ENCODE results near the gene MMAB.
"Not testable (repeated sequence)": the region's sequence is repeated elsewhere in the genome, so short reads cannot be mapped to it uniquely, and the experiment has no call there.

The MMAB gene

GRCh38 chr12:109604132-109604585, 30.9 kb upstream of the MMAB start:
- no peaks in the 10 kb centered on the region for H3K36me3 ChIP-seq (replicated peaks in 1 of 2; ENCODE audit: control insufficient read depth in 2 of 2, insufficient read depth in 2 of 2, low read length in 2 of 2)
- no peak overlapping the region for H3K14ac ChIP-seq (ENCODE audit: low read length)
- H3K23ac ChIP-seq (ENCODE audit: low read depth, low read length, poor library complexity), result no peak overlapping the region
- no peak overlapping the region for H3K4me3 ChIP-seq (ENCODE audit: low read length in 2 of 2)
- no peak overlapping the region for H4K91ac ChIP-seq (ENCODE audit: low read depth, low read length, poor library complexity)
- peak overlapping the region; percentile 70 for H2BK15ac ChIP-seq (ENCODE audit: low read length)
- H3K18ac ChIP-seq (ENCODE audit: low read length), result peak overlapping the region; percentile 89
- no peak overlapping the region for H2AFZ ChIP-seq (ENCODE audit: low read length)
- no peak overlapping the region for H2BK120ac ChIP-seq (ENCODE audit: low read depth, low read length)
- peaks cover 2% of the 10 kb centered on the region for H3K79me1 ChIP-seq (ENCODE audit: low read depth, low read length)
- H4K8ac ChIP-seq (ENCODE audit: low read depth, low read length), result no peak overlapping the region
- H2BK5ac ChIP-seq (ENCODE audit: low read length), result peak overlapping the region; percentile 85
- no peak overlapping the region for H3K4ac ChIP-seq (ENCODE audit: low read length)
- no peak overlapping the region for H3K27ac ChIP-seq (replicated peaks; ENCODE audit: low read length)
- peaks cover 0 to 22% (median 0%) of the 10 kb centered on the region in 3 experiments for H3K27me3 ChIP-seq (ENCODE audit: control insufficient read depth in 3 of 3, insufficient read depth in 3 of 3, low read depth in 1 of 3, low read length in 3 of 3)
- no peaks in the 10 kb centered on the region for H3K9me3 ChIP-seq (replicated peaks in 1 of 2; ENCODE audit: control insufficient read depth in 2 of 2, insufficient read depth in 1 of 2, low read depth in 1 of 2, low read length in 2 of 2)
- peak overlapping the region; percentile 91 for H2BK12ac ChIP-seq (ENCODE audit: low read length)
- no CpG with 5 or more reads among the region's 3 CpGs for WGBS, 2 donors (ENCODE audit: extremely low coverage in 2 of 2, insufficient read length in 2 of 2, insufficient replicate concordance in 1 of 2)
- H2AK5ac ChIP-seq (ENCODE audit: low read depth, low read length), result peak overlapping the region; percentile 88
- peaks cover 8 to 31% of the 10 kb centered on the region in 2 donors for H3K4me1 ChIP-seq (ENCODE audit: control insufficient read depth in 2 of 2, insufficient read depth in 1 of 2, low read depth in 1 of 2, low read length in 2 of 2)
- peak overlapping the region; percentile 66 for H3K9ac ChIP-seq (ENCODE audit: low read depth, low read length, poor library complexity)
- DNase-seq (ENCODE audit: low spot score), result no peak
- H3K4me2 ChIP-seq (ENCODE audit: insufficient read depth, low read length, poor library complexity, severe bottlenecking), result no peak overlapping the region

DNA sequence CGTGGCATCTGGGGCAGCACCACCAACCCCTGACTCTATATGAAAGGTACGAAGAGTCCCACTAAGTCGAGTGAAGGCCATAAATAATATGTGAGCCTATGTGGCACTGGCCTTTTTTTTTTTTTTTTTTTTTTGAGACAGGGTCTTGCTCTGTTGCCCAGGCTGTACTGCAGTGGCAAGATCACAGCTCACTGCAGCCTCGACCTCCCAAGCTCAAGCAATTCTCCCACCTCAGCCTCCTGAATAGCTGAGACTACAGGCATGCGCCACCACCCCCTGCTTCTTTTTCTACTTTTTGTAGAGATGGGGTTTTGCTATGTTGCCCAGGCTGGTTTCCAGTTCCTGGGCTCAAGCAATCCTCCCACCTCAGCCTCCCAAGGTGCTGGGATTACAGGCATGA, 28.8 kb upstream of the MMAB start:
- not testable (repeated sequence) for H3K23ac ChIP-seq (ENCODE audit: low read depth, low read length, poor library complexity); H2BK5ac ChIP-seq (ENCODE audit: low read length); H3K9ac ChIP-seq (ENCODE audit: low read depth, low read length, poor library complexity); H3K14ac ChIP-seq (ENCODE audit: low read length); H3K79me1 ChIP-seq (ENCODE audit: low read depth, low read length); H2AFZ ChIP-seq (ENCODE audit: low read length); H4K8ac ChIP-seq (ENCODE audit: low read depth, low read length); H4K91ac ChIP-seq (ENCODE audit: low read depth, low read length, poor library complexity); H2BK12ac ChIP-seq (ENCODE audit: low read length); H3K27ac ChIP-seq (replicated peaks; ENCODE audit: low read length); H3K9me3 ChIP-seq (replicated peaks in 1 of 2; ENCODE audit: control insufficient read depth in 2 of 2, insufficient read depth in 1 of 2, low read depth in 1 of 2, low read length in 2 of 2); DNase-seq (ENCODE audit: low spot score); H3K4me2 ChIP-seq (ENCODE audit: insufficient read depth, low read length, poor library complexity, severe bottlenecking); H3K4ac ChIP-seq (ENCODE audit: low read length); H2BK120ac ChIP-seq (ENCODE audit: low read depth, low read length); H3K4me3 ChIP-seq (ENCODE audit: low read length in 2 of 2); H3K36me3 ChIP-seq (replicated peaks in 1 of 2; ENCODE audit: control insufficient read depth in 2 of 2, insufficient read depth in 2 of 2, low read length in 2 of 2)
- WGBS, 2 donors (ENCODE audit: extremely low coverage in 2 of 2, insufficient read length in 2 of 2, insufficient replicate concordance in 1 of 2), result no CpG with 5 or more reads among the region's 5 CpGs
- H3K4me1 ChIP-seq (ENCODE audit: control insufficient read depth in 2 of 2, insufficient read depth in 1 of 2, low read depth in 1 of 2, low read length in 2 of 2), result peaks cover 11 to 31% of the 10 kb centered on the region in 2 donors
- peak overlapping the region; percentile 88 for H2AK5ac ChIP-seq (ENCODE audit: low read depth, low read length)
- H2BK15ac ChIP-seq (ENCODE audit: low read length), result peak overlapping the region; percentile 69
- peaks cover 0 to 12% (median 0%) of the 10 kb centered on the region in 3 experiments for H3K27me3 ChIP-seq (ENCODE audit: control insufficient read depth in 3 of 3, insufficient read depth in 3 of 3, low read depth in 1 of 3, low read length in 3 of 3)
- peak overlapping the region; percentile 65 for H3K18ac ChIP-seq (ENCODE audit: low read length)

GRCh38 chr12:109601557-109601956, 28.3 kb upstream of the MMAB start:
- peak overlapping the region; percentile 29 for H2BK15ac ChIP-seq (ENCODE audit: low read length)
- no peak overlapping the region for H3K4me2 ChIP-seq (ENCODE audit: insufficient read depth, low read length, poor library complexity, severe bottlenecking)
- H3K36me3 ChIP-seq (replicated peaks in 1 of 2; ENCODE audit: control insufficient read depth in 2 of 2, insufficient read depth in 2 of 2, low read length in 2 of 2), result peaks cover 0 to 7% of the 10 kb centered on the region in 2 donors
- peaks cover 0 to 12% (median 0%) of the 10 kb centered on the region in 3 experiments for H3K27me3 ChIP-seq (ENCODE audit: control insufficient read depth in 3 of 3, insufficient read depth in 3 of 3, low read depth in 1 of 3, low read length in 3 of 3)
- no peak overlapping the region for H3K9ac ChIP-seq (ENCODE audit: low read depth, low read length, poor library complexity)
- H3K18ac ChIP-seq (ENCODE audit: low read length), result peak overlapping the region; percentile 13
- H3K23ac ChIP-seq (ENCODE audit: low read depth, low read length, poor library complexity), result no peak overlapping the region
- no peak overlapping the region for H2BK5ac ChIP-seq (ENCODE audit: low read length)
- H3K79me1 ChIP-seq (ENCODE audit: low read depth, low read length), result no peaks in the 10 kb centered on the region
- peak overlapping the region; percentile 88 for H2AK5ac ChIP-seq (ENCODE audit: low read depth, low read length)
- H3K14ac ChIP-seq (ENCODE audit: low read length), result no peak overlapping the region
- H4K91ac ChIP-seq (ENCODE audit: low read depth, low read length, poor library complexity), result no peak overlapping the region
- no peak for DNase-seq (ENCODE audit: low spot score)
- peaks cover 8 to 27% of the 10 kb centered on the region in 2 donors for H3K4me1 ChIP-seq (ENCODE audit: control insufficient read depth in 2 of 2, insufficient read depth in 1 of 2, low read depth in 1 of 2, low read length in 2 of 2)
- no peak overlapping the region for H3K27ac ChIP-seq (replicated peaks; ENCODE audit: low read length)
- H2BK12ac ChIP-seq (ENCODE audit: low read length), result peak overlapping the region; percentile 30
- no peak overlapping the region for H3K4ac ChIP-seq (ENCODE audit: low read length)
- no peak overlapping the region for H2BK120ac ChIP-seq (ENCODE audit: low read depth, low read length)
- no peak overlapping the region for H2AFZ ChIP-seq (ENCODE audit: low read length)
- no peak overlapping the region for H3K4me3 ChIP-seq (ENCODE audit: low read length in 2 of 2)
- WGBS, 2 donors (ENCODE audit: extremely low coverage in 2 of 2, insufficient read length in 2 of 2, insufficient replicate concordance in 1 of 2), result no CpG with 5 or more reads among the region's 8 CpGs
- H4K8ac ChIP-seq (ENCODE audit: low read depth, low read length), result no peak overlapping the region
- H3K9me3 ChIP-seq (replicated peaks in 1 of 2; ENCODE audit: control insufficient read depth in 2 of 2, insufficient read depth in 1 of 2, low read depth in 1 of 2, low read length in 2 of 2), result no peaks in the 10 kb centered on the region

GRCh38 chr12:109600995-109601394, 27.7 kb upstream of the MMAB start:
- no peak overlapping the region for H3K27ac ChIP-seq (replicated peaks; ENCODE audit: low read length)

More at GRCh38 chr12:109600995-109601394, 27.7 kb upstream of the MMAB start:
- Histone ChIP-seq H3K4ac (ENCODE audit: low read length) (no peak overlapping the region), H2BK5ac (ENCODE audit: low read length) (no peak overlapping the region), H2BK12ac (ENCODE audit: low read length) (no peak overlapping the region), H2AK5ac (ENCODE audit: low read depth, low read length) (no peak overlapping the region), H3K4me3 (ENCODE audit: low read length in 2 of 2) (no peak overlapping the region), H3K9me3 (replicated peaks in 1 of 2; ENCODE audit: control insufficient read depth in 2 of 2, insufficient read depth in 1 of 2, low read depth in 1 of 2, low read length in 2 of 2) (no peaks in the 10 kb centered on the region), H2BK15ac (ENCODE audit: low read length) (peak overlapping the region; percentile 8), H3K79me1 (ENCODE audit: low read depth, low read length) (no peaks in the 10 kb centered on the region), H3K14ac (ENCODE audit: low read length) (no peak overlapping the region), H3K4me1 (ENCODE audit: control insufficient read depth in 2 of 2, insufficient read depth in 1 of 2, low read depth in 1 of 2, low read length in 2 of 2) (peaks cover 8 to 27% of the 10 kb centered on the region in 2 donors), H3K9ac (ENCODE audit: low read depth, low read length, poor library complexity) (no peak overlapping the region), H2AFZ (ENCODE audit: low read length) (no peak overlapping the region), H2BK120ac (ENCODE audit: low read depth, low read length) (no peak overlapping the region), H4K91ac (ENCODE audit: low read depth, low read length, poor library complexity) (no peak overlapping the region), H3K27me3 (ENCODE audit: control insufficient read depth in 3 of 3, insufficient read depth in 3 of 3, low read depth in 1 of 3, low read length in 3 of 3) (peaks cover 0 to 12% (median 0%) of the 10 kb centered on the region in 3 experiments), H3K18ac (ENCODE audit: low read length) (peak overlapping the region; percentile 13), H3K23ac (ENCODE audit: low read depth, low read length, poor library complexity) (no peak overlapping the region), H3K4me2 (ENCODE audit: insufficient read depth, low read length, poor library complexity, severe bottlenecking) (no peak overlapping the region), H3K36me3 (replicated peaks in 1 of 2; ENCODE audit: control insufficient read depth in 2 of 2, insufficient read depth in 2 of 2, low read length in 2 of 2) (peaks cover 5 to 13% of the 10 kb centered on the region in 2 donors), H4K8ac (ENCODE audit: low read depth, low read length) (no peak overlapping the region)
- WGBS, 2 donors (ENCODE audit: extremely low coverage in 2 of 2, insufficient read length in 2 of 2, insufficient replicate concordance in 1 of 2), result no CpG with 5 or more reads among the region's 8 CpGs
- no peak for DNase-seq (ENCODE audit: low spot score)
